ENCODE measurements around the gene STARD4.

Gene STARD4

GRCh38 chr5:111469903-111470302 is 42.4 kb downstream of the STARD4 start:
- DNase-seq (ENCODE audit: low spot score) = no peak

GRCh38 chr5:111469293-111469896 is 42.9 kb downstream of the STARD4 start:
- no peak for DNase-seq (ENCODE audit: low spot score)

GRCh38 chr5:111463311-111463710 is 49.0 kb downstream of the STARD4 start:
- DNase-seq (ENCODE audit: low spot score) = no peak

GRCh38 chr5:111461934-111462333 is 50.4 kb downstream of the STARD4 start:
- no peak for DNase-seq (ENCODE audit: low spot score)

DNA sequence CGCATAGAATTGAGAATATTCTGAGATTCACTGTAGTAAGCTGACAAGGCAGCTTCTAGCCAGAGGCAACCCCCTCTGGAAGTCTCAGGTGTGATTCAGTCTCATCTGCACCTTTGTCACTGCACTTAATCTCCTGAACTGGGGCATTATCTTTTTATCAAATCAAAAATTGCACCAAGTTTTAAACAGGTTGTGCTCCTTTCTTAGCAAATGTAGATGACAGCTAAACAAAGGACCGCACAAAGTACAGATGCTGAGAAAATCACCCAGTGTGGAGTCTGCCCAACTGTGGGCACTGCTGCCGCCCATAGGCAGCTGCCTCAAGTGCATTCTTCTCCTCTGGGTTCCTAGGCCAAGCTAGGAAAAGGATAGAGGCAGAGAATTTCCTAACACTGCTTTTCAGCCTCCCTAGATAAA is 51.1 kb downstream of the STARD4 start:
- no peak for DNase-seq (ENCODE audit: low spot score)

DNA sequence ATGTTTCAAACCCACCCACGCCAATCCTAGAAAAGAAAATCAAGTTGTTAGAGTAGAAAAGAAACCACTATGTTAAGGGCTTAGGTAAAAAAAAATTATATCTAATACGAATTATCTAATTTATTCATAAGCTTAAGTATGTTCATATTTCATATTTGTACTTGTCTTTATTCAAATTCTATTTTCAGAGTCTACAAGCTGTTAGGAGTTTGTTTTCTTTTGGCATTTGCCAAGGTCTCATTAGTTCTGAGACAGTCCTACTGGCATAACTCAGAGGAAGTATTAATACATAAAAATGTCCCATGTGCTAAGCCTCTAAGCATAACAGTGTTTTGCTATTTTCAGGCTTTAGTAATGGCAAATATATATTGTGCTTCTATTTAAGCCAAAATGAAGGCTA is 57.6 kb downstream of the STARD4 start:
- no peak for DNase-seq (ENCODE audit: low spot score)

GRCh38 chr5:111454198-111454622 is 58.1 kb downstream of the STARD4 start:
- peak; percentile 50 for DNase-seq (ENCODE audit: low spot score)

DNA sequence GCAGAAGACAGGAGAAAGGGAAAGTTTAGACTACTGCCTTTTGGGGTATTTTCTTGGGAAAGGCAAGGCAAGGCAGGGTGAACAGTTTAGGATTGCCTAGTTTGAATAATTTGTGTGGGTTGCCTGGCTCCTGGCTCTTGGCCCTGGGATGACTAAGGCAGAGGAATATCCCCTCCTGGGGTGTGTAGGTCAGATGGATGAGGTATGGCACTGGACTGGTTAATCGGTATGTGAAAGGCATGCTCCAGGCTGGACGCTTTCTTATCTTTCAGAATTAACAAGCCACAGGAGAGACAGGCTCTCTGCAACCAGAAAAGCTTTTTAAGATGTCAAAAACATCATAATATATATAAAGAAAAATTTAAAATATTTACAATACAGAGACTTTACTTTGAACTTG is 58.6 kb downstream of the STARD4 start:
- no peak for DNase-seq (ENCODE audit: low spot score)

DNA sequence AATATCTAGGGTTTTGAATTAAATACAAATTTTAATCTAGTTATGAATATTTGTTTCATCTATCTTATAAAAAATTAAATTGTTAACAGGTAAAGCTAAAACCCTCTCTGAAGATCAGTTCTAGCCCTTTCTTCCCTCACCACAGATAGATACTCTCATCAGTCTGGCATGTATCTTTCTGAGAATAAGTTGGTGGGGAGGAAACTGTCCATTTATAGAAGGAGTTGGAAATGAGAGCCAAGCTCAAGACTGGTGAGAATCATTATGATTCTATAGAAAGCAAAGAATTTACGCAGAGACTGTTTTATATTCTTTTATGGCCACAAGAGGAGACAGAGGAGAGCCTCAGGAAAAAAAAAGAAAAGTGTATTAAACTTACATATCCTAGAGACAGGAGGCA is 59.0 kb downstream of the STARD4 start:
- no peak for DNase-seq (ENCODE audit: low spot score)

DNA sequence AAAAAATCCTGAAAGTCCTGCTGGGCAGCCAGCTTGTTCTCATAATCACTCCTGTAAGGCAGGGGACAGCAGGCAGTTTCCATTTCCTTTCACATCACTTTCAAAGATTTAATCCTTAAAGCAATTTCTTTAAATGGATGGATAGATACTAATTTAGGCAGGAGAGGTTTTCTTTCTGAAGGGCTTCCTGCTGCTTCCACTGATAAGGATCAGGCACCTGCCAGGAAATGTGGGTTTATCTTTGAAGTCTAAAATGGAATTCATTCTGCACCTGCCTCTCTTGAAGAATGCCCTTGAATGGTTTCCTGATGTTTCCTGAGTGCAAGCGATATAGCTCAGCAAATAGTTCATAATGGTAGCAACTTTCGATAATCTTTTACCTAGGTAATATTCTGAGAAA is 64.5 kb downstream of the STARD4 start:
- DNase-seq (ENCODE audit: low spot score) = no peak

DNA sequence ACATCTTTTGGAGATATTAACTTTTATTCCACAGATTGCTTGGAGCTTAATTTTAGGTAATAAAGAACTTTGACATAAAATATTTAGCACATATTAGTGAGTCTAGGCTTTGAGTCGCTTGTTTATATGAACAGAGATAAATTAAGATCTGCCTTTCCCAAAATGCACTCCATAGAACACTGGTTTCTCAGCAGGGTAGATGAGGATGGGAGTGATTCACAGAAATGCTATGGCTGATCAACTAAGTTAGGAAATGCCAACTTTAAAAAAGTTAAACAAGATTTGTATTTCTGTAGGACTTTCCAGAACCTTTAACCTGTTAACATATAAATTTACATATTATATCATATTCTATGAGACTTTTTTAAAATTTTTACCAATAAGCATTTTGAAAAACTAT is 65.2 kb downstream of the STARD4 start:
- DNase-seq (ENCODE audit: low spot score) = no peak

Data from COLO829 (cell line).